Natural killer cell (primary cell): ENCODE data around the gene BMERB1. TPM values are rescaled to one million over a fixed set of nuclear protein-coding genes. Genes with fewer than 3 reads are reported as not detected.
"Not testable (repeated sequence)": the region's sequence is repeated elsewhere in the genome, so short reads cannot be mapped to it uniquely, and the experiment has no call there.

ENCODE experiments used
- ATAC-seq, 3 donors: fragments of 150-1000 bp in 2 of 3; fragments of 200-7000 bp in 1 of 3; cut with Tn5 transposase; 1 replicate in 1 of 3; 2 replicates in 2 of 3; pipeline ENCODE4 v1.10.0; 2021; ENCODE audit warnings: mild to moderate bottlenecking in 2 of 3, moderate library complexity in 2 of 3
- DNase-seq, 2 donors: peaks; one replicate each; pipeline versions ENCODE4 v3.0.0 to v3.0.0-alpha.2; 2013 to 2021; ENCODE audit warnings: mixed read lengths in 1 of 2
- H3K27ac ChIP-seq: one replicate; pipeline ENCODE4 v1.5.1; 2013; ENCODE audit warnings: mild to moderate bottlenecking, low read length
- H3K27me3 ChIP-seq: one replicate; pipeline ENCODE4 v1.6.1; 2013; ENCODE audit warnings: low read length; ENCODE audit not compliant: control insufficient read depth, insufficient read depth
- H3K36me3 ChIP-seq: one replicate; pipeline ENCODE4 v1.6.1; 2013; ENCODE audit warnings: low read length; ENCODE audit not compliant: control insufficient read depth, insufficient read depth
- H3K4me1 ChIP-seq: one replicate; pipeline ENCODE4 v1.6.1; 2013; ENCODE audit warnings: low read length; ENCODE audit not compliant: control insufficient read depth, insufficient read depth
- H3K4me3 ChIP-seq: one replicate; pipeline ENCODE4 v1.5.1; 2013; ENCODE audit warnings: low read length
- H3K9me3 ChIP-seq: one replicate; pipeline ENCODE4 v1.6.1; 2013; ENCODE audit warnings: low read length; ENCODE audit not compliant: control insufficient read depth, insufficient read depth
- H3K27ac Mint-ChIP-seq, 2 donors: one replicate each; pipeline ENCODE4 v1.8.0; 2022; ENCODE audit warnings: mild to moderate bottlenecking in 2 of 2, mixed read lengths in 2 of 2, moderate library complexity in 1 of 2
- H3K27me3 Mint-ChIP-seq, 2 donors: one replicate each; pipeline ENCODE4 v1.8.0; 2022; ENCODE audit warnings: low read depth in 2 of 2, mixed read lengths in 2 of 2
- H3K36me3 Mint-ChIP-seq: one replicate; pipeline ENCODE4 v1.8.0; 2022; ENCODE audit warnings: mixed read lengths
- H3K4me1 Mint-ChIP-seq, 2 donors: one replicate each; pipeline ENCODE4 v1.8.0; 2022; ENCODE audit warnings: mixed read lengths in 2 of 2
- H3K4me3 Mint-ChIP-seq: one replicate; pipeline ENCODE4 v1.8.0; 2022; ENCODE audit warnings: mild to moderate bottlenecking, moderate library complexity, mixed read lengths
- H3K9me3 Mint-ChIP-seq, 2 donors: one replicate each; pipeline ENCODE4 v1.8.0; 2022; ENCODE audit warnings: mixed read lengths in 2 of 2
- CTCF ChIP-seq: fragments of 200-600 bp; IDR thresholded peaks from one replicate; pipeline ENCODE4 v1.8.0; 2022; ENCODE audit warnings: antibody characterized with exemption
- WGBS: methylation state at CpG from one replicate; pipeline ENCODE4 v1.1.7; 2013; ENCODE audit warnings: missing lambda C conversion rate; ENCODE audit not compliant: insufficient coverage; 5-methylcytosine and 5-hydroxymethylcytosine counted together
- intact Hi-C: fragments of 100-400 bp; cut with micrococcal nuclease; formaldehyde crosslinking; loops from one replicate; pipeline ENCODE4 v1.14.2; 2022
- total RNA-seq, 4 donors: library from RNA; stranded (reverse); fragments of 120-200 nt in 1 of 4; gene quantifications; one replicate each; pipeline versions ENCODE4 v1.2.3 to v1.2.4, GENCODE V29; 2013 to 2022

The BMERB1 gene
- total RNA-seq, 3 donors from 2014 or later (not counting 1 experiment from before 2014, with no cell fraction given) = 3.7 to 6.7 (median 4.5) TPM

- WGBS = 90% methylated on average over 3 of the region's 4 CpGs
- H3K4me3 ChIP-seq = no peak overlapping the region
- Mint-ChIP-seq H3K4me3 (no peak overlapping the region), H3K27me3 (peaks cover 7 to 11% of the 10 kb centered on the region in 2 donors), H3K36me3 (no peaks in the 10 kb centered on the region), H3K27ac (no peak overlapping the region), H3K4me1 (peaks cover 9 to 11% of the 10 kb centered on the region in 2 donors), H3K9me3 (no peaks in the 10 kb centered on the region)
- no peak overlapping the region for H3K27ac ChIP-seq
- no peak for TF ChIP-seq CTCF
- peaks cover 8% of the 10 kb centered on the region for H3K27me3 ChIP-seq
- H3K36me3 ChIP-seq = no peaks in the 10 kb centered on the region
- DNase-seq (no peak), ATAC-seq (no peak)
- intact Hi-C loops = no loop called here
- peaks cover 9% of the 10 kb centered on the region for H3K4me1 ChIP-seq
- H3K9me3 ChIP-seq = no peaks in the 10 kb centered on the region
Observed at GRCh38 chr16:15439521-15439920, 5.1 kb downstream of the BMERB1 start.

- no peak overlapping the region for H3K27ac ChIP-seq
- no peak overlapping the region for H3K4me3 Mint-ChIP-seq
- no peaks in the 10 kb centered on the region for H3K9me3 ChIP-seq
- H3K4me1 Mint-ChIP-seq = peaks cover 2% of the 10 kb centered on the region in 2 donors
- no peaks in the 10 kb centered on the region for H3K4me1 ChIP-seq
- no peak for TF ChIP-seq CTCF
- DNase-seq (no peak), ATAC-seq (no peak)
- no peaks in the 10 kb centered on the region for H3K27me3 ChIP-seq
- no peaks in the 10 kb centered on the region for H3K36me3 Mint-ChIP-seq
- WGBS = 96% methylated on average over 3 of the region's 3 CpGs
- no peak overlapping the region for H3K4me3 ChIP-seq
- H3K27me3 Mint-ChIP-seq = peaks cover 2 to 3% of the 10 kb centered on the region in 2 donors
- no peaks in the 10 kb centered on the region for H3K36me3 ChIP-seq
- peaks cover 2 to 4% of the 10 kb centered on the region in 2 donors for H3K9me3 Mint-ChIP-seq
- no peak overlapping the region for H3K27ac Mint-ChIP-seq
- intact Hi-C loops = no loop called here
Observed at GRCh38 chr16:15440852-15441251, 6.5 kb downstream of the BMERB1 start.

GRCh38 chr16:15442140-15442539 is 7.8 kb downstream of the BMERB1 start:
- H3K9me3 ChIP-seq, H3K4me3 ChIP-seq, H3K27me3 ChIP-seq, H3K27me3 Mint-ChIP-seq, H3K4me1 ChIP-seq, H3K4me1 Mint-ChIP-seq, H3K9me3 Mint-ChIP-seq, H3K27ac ChIP-seq, H3K4me3 Mint-ChIP-seq, ATAC-seq, H3K36me3 ChIP-seq, intact Hi-C loops, H3K27ac Mint-ChIP-seq, H3K36me3 Mint-ChIP-seq, DNase-seq: not testable (repeated sequence)
- over 99% methylated on average over 5 of the region's 5 CpGs for WGBS

GRCh38 chr16:15443753-15444152 is 9.4 kb downstream of the BMERB1 start:
- ATAC-seq = no peak
- Histone ChIP-seq H3K27ac (no peak overlapping the region), H3K4me1 (no peaks in the 10 kb centered on the region), H3K27me3 (no peaks in the 10 kb centered on the region), H3K36me3 (no peaks in the 10 kb centered on the region), H3K9me3 (no peaks in the 10 kb centered on the region), H3K4me3 (no peak overlapping the region)
- no peak for DNase-seq
- Mint-ChIP-seq H3K36me3 (no peaks in the 10 kb centered on the region), H3K27me3 (peaks cover 0 to 3% of the 10 kb centered on the region in 2 donors), H3K4me1 (no peaks in the 10 kb centered on the region), H3K27ac (no peak overlapping the region), H3K4me3 (no peak overlapping the region), H3K9me3 (peaks cover 2 to 4% of the 10 kb centered on the region in 2 donors)
- no peak for TF ChIP-seq CTCF
- intact Hi-C loops = no loop called here
- 90% methylated on average over 4 of the region's 4 CpGs for WGBS
